ENCODE results near the gene DDX42. TPM values are rescaled to one million over a fixed set of nuclear protein-coding genes. Genes with fewer than 3 reads are reported as not detected.

DDX42 gene
- polyA plus RNA-seq, 2 of the 4 experiments (the other 2 are of a cell fraction): 124 to 262 TPM

- peaks cover 20% of the 10 kb centered on the region; the same call in 2 of the 3 replicates for H3K4me1 ChIP-seq
- POLR2A ChIA-PET: interaction anchor here (1.6 to 1.9 kb wide), 2 partner anchors 8 kb away, joined by 4 to 11 read pairs; partner anchors contain the start of gene PSMC5
- FAIRE-seq (no peak), DNase-seq (ENCODE audit: low read depth in 1 of 2, low spot score in 1 of 2) (no peak), ATAC-seq (no peak)
- H3K27ac ChIP-seq: 0 out of 6 replicates have a peak overlapping the region, but pooled peaks of 1 of the 2 experiments have one; percentile 5
- H3K4me3 ChIP-seq: no peak overlapping the region
- no peak overlapping the region for H3K4me2 ChIP-seq
- H3K9me3 ChIP-seq: no peaks in the 10 kb centered on the region
- TF ChIP-seq, protein P1, sequence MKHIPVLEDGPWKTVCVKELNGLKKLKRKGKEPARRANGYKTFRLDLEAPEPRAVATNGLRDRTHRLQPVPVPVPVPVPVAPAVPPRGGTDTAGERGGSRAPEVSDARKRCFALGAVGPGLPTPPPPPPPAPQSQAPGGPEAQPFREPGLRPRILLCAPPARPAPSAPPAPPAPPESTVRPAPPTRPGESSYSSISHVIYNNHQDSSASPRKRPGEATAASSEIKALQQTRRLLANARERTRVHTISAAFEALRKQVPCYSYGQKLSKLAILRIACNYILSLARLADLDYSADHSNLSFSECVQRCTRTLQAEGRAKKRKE (CRISPR knock-in tag; IDR thresholded peaks at IDR 0.05; ENCODE audit: low read depth): no peak
- TF ChIP-seq RCOR1 (IDR thresholded peaks at IDR 0.05; ENCODE audit: low read depth, low read length) (no peak), TFCP2L1 (CRISPR knock-in tag; IDR thresholded peaks at IDR 0.05) (no peak), SMC3 (IDR thresholded peaks at IDR 0.05) (no peak), RFX5 (IDR thresholded peaks at IDR 0.05) (no peak)
- TF ChIP-seq, protein P2, sequence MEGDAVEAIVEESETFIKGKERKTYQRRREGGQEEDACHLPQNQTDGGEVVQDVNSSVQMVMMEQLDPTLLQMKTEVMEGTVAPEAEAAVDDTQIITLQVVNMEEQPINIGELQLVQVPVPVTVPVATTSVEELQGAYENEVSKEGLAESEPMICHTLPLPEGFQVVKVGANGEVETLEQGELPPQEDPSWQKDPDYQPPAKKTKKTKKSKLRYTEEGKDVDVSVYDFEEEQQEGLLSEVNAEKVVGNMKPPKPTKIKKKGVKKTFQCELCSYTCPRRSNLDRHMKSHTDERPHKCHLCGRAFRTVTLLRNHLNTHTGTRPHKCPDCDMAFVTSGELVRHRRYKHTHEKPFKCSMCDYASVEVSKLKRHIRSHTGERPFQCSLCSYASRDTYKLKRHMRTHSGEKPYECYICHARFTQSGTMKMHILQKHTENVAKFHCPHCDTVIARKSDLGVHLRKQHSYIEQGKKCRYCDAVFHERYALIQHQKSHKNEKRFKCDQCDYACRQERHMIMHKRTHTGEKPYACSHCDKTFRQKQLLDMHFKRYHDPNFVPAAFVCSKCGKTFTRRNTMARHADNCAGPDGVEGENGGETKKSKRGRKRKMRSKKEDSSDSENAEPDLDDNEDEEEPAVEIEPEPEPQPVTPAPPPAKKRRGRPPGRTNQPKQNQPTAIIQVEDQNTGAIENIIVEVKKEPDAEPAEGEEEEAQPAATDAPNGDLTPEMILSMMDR (IDR thresholded peaks at IDR 0.05): peak; percentile 24; the same call in 1 of the 3 replicates
- CTCF ChIA-PET: interaction anchor here (0.8 to 4.5 kb wide), 17 partner anchors 6 to 220 kb away, joined by 3 to 29 read pairs (median 6); partner anchors contain the start of genes DDX42, PSMC5 and SMARCD2
- 84% methylated on average over 9 of the region's 9 CpGs for WGBS (ENCODE audit: missing lambda C conversion rate)
These were observed 61.3 kb downstream of the DDX42 start for GRCh38 chr17:63835167-63835720.

- no peak overlapping the region for H3K4me3 ChIP-seq
- no peak for DNase-seq (ENCODE audit: low read depth in 1 of 2, low spot score in 1 of 2)
- 90% methylated on average over 7 of the region's 7 CpGs for WGBS (ENCODE audit: missing lambda C conversion rate)
- ChIA-PET CTCF (interaction anchor here (1.9 to 4.2 kb wide), 3 partner anchors 10 to 19 kb away, joined by 4 to 37 read pairs (median 27); partner anchors contain the start of genes FTSJ3 and PSMC5), POLR2A (no interaction called here)
- no peak overlapping the region for H3K4me2 ChIP-seq
- no peaks in the 10 kb centered on the region for H3K9me3 ChIP-seq
- no peak overlapping the region for H3K27ac ChIP-seq
- H3K4me1 ChIP-seq: peaks cover 32% of the 10 kb centered on the region
- no peak for ATAC-seq
- TF ChIP-seq ZNF302 (CRISPR knock-in tag; IDR thresholded peaks at IDR 0.05): no peak
- no peak for TF ChIP-seq HES2 (IDR thresholded peaks at IDR 0.05)
- no peak for TF ChIP-seq TP53 (CRISPR knock-in tag; IDR thresholded peaks at IDR 0.05)
- no peak for TF ChIP-seq GATA3 (IDR thresholded peaks at IDR 0.05; ENCODE audit: borderline replicate concordance)
- no peak for TF ChIP-seq KDM1A (IDR thresholded peaks at IDR 0.05; ENCODE audit: low read depth)
- TF ChIP-seq MYC (IDR thresholded peaks at IDR 0.05; ENCODE audit: borderline replicate concordance, low read length): no peak
- TF ChIP-seq ESRRA (IDR thresholded peaks at IDR 0.05; ENCODE audit: borderline replicate concordance, low read length): no peak
- TF ChIP-seq, protein P3, sequence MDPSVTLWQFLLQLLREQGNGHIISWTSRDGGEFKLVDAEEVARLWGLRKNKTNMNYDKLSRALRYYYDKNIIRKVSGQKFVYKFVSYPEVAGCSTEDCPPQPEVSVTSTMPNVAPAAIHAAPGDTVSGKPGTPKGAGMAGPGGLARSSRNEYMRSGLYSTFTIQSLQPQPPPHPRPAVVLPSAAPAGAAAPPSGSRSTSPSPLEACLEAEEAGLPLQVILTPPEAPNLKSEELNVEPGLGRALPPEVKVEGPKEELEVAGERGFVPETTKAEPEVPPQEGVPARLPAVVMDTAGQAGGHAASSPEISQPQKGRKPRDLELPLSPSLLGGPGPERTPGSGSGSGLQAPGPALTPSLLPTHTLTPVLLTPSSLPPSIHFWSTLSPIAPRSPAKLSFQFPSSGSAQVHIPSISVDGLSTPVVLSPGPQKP (IDR thresholded peaks at IDR 0.05; ENCODE audit: low read depth, low read length): no peak
- TF ChIP-seq RAD21 (conservative IDR thresholded peaks at IDR 0.05 in 1 of 2, IDR thresholded peaks at IDR 0.05 in 1 of 2): no peak
- no peak for TF ChIP-seq HOXB5 (CRISPR knock-in tag; IDR thresholded peaks at IDR 0.05)
- TF ChIP-seq BHLHE40 (IDR thresholded peaks at IDR 0.05; ENCODE audit: low read depth, low read length): no peak
- TF ChIP-seq RCOR1 (IDR thresholded peaks at IDR 0.05; ENCODE audit: low read depth, low read length): no peak
- TF ChIP-seq NPAS2 (CRISPR knock-in tag; IDR thresholded peaks at IDR 0.05; ENCODE audit: borderline replicate concordance): no peak
- TF ChIP-seq JUN (IDR thresholded peaks at IDR 0.05): no peak
- no peak for TF ChIP-seq TFCP2L1 (CRISPR knock-in tag; IDR thresholded peaks at IDR 0.05)
- no peak for TF ChIP-seq PHF8 (IDR thresholded peaks at IDR 0.05; ENCODE audit: borderline replicate concordance, low read depth)
- TF ChIP-seq EHMT2 (IDR thresholded peaks at IDR 0.05; ENCODE audit: low read depth): no peak
- no peak for FAIRE-seq
These were observed 62.8 kb downstream of the DDX42 start for GRCh38 chr17:63836811-63837210.
